DOHH2 (cell line): ENCODE data around the gene SLC25A5.
"Not testable (repeated sequence)": the region's sequence is repeated elsewhere in the genome, so short reads cannot be mapped to it uniquely, and the experiment has no call there.

ENCODE experiments used
- H3F3A ChIP-seq: fragments of 200-600 bp; sonication (generic), shearing (Covaris generic); 2 replicates; pipeline ENCODE4 v1.6.0; 2016; ENCODE audit warnings: antibody characterized with exemption, mild to moderate bottlenecking; ENCODE audit not compliant: control insufficient read depth, insufficient read depth
- H3K27ac ChIP-seq: fragments of 200-600 bp; sonication (generic); 2 replicates; pipeline ENCODE4 v1.5.1; 2014; ENCODE audit warnings: low read depth, mild to moderate bottlenecking, low read length, moderate library complexity
- H3K27me3 ChIP-seq: fragments of 200-600 bp; sonication (generic); 2 replicates; pipeline ENCODE4 v1.6.1; 2014; ENCODE audit warnings: mild to moderate bottlenecking, low read length, mixed read lengths; ENCODE audit not compliant: control insufficient read depth
- H3K36me3 ChIP-seq: fragments of 200-600 bp; sonication (generic); 2 replicates; pipeline ENCODE4 v1.6.1; 2014; ENCODE audit warnings: mild to moderate bottlenecking, low read length, moderate library complexity, mixed read lengths; ENCODE audit not compliant: control insufficient read depth
- H3K4me1 ChIP-seq: fragments of 200-600 bp; sonication (generic); 2 replicates; pipeline ENCODE4 v1.6.1; 2014; ENCODE audit warnings: mild to moderate bottlenecking, low read length, mixed read lengths; ENCODE audit not compliant: control insufficient read depth
- H3K4me2 ChIP-seq: fragments of 200-600 bp; sonication (generic); 2 replicates; pipeline ENCODE4 v1.6.0; 2014; ENCODE audit warnings: mild to moderate bottlenecking, low read length, moderate library complexity
- H3K4me3 ChIP-seq: fragments of 200-600 bp; sonication (generic); 2 replicates; pipeline ENCODE4 v1.5.1; 2014; ENCODE audit warnings: mild to moderate bottlenecking, low read length, mixed read lengths
- H3K79me2 ChIP-seq: fragments of 200-600 bp; sonication (generic); 2 replicates; pipeline ENCODE4 v1.6.1; 2014; ENCODE audit warnings: mild to moderate bottlenecking, low read length, mixed read lengths; ENCODE audit not compliant: control insufficient read depth
- H3K9me2 ChIP-seq: fragments of 200-600 bp; sonication (generic); replicated peaks from 2 replicates; pipeline ENCODE4 v1.6.1; 2014; ENCODE audit warnings: mild to moderate bottlenecking, low read length, mixed read lengths; ENCODE audit not compliant: control insufficient read depth
- H3K9me3 ChIP-seq: fragments of 200-600 bp; sonication (generic); 2 replicates; pipeline ENCODE4 v1.6.1; 2014; ENCODE audit warnings: antibody characterized with exemption, low read length, mixed read lengths; ENCODE audit not compliant: control insufficient read depth, insufficient read depth
- H4K20me1 ChIP-seq: fragments of 200-600 bp; sonication (generic); 2 replicates; pipeline ENCODE4 v1.6.0; 2014; ENCODE audit warnings: low read depth, mild to moderate bottlenecking, antibody characterized with exemption, low read length, moderate library complexity; ENCODE audit not compliant: control insufficient read depth, insufficient read depth
- CTCF ChIP-seq: fragments of 200-600 bp; sonication (generic); IDR thresholded peaks from one replicate; pipeline ENCODE4 v1.5.1; 2014; ENCODE audit warnings: antibody characterized with exemption, mild to moderate bottlenecking, low read depth, low read length; ENCODE audit not compliant: poor library complexity, severe bottlenecking
- EZH2phosphoT487 ChIP-seq: fragments of 200-600 bp; sonication (generic); IDR thresholded peaks from 2 replicates; pipeline ENCODE4 v1.6.1; 2017; ENCODE audit warnings: borderline replicate concordance, mild to moderate bottlenecking, antibody characterized with exemption, low read length, moderate library complexity, mixed read lengths

Gene SLC25A5

GRCh38 chrX:119489212-119490074, 21.2 kb downstream of the SLC25A5 start:
- H3K4me2 ChIP-seq, result no peak overlapping the region
- TF ChIP-seq CTCF (no peak), EZH2phosphoT487 (no peak)
- H3K4me1 ChIP-seq, result no peaks in the 10 kb centered on the region
- H3K9me2 ChIP-seq, result no peaks in the 10 kb centered on the region
- H4K20me1 ChIP-seq, result no peaks in the 10 kb centered on the region
- no peaks in the 10 kb centered on the region for H3K27me3 ChIP-seq
- no peaks in the 10 kb centered on the region for H3K79me2 ChIP-seq
- no peak overlapping the region for H3K27ac ChIP-seq
- no peaks in the 10 kb centered on the region for H3K9me3 ChIP-seq
- no peaks in the 10 kb centered on the region for H3K36me3 ChIP-seq
- no peak overlapping the region for H3K4me3 ChIP-seq
- no peaks in the 10 kb centered on the region for H3F3A ChIP-seq

- Histone ChIP-seq H4K20me1 (no peaks in the 10 kb centered on the region), H3K36me3 (no peaks in the 10 kb centered on the region), H3K27me3 (no peaks in the 10 kb centered on the region), H3K4me3 (no peak overlapping the region), H3K27ac (no peak overlapping the region), H3K9me3 (no peaks in the 10 kb centered on the region), H3K4me1 (peaks cover 6% of the 10 kb centered on the region), H3K4me2 (no peak overlapping the region), H3K79me2 (no peaks in the 10 kb centered on the region), H3F3A (no peaks in the 10 kb centered on the region), H3K9me2 (no peaks in the 10 kb centered on the region)
- TF ChIP-seq EZH2phosphoT487 (no peak), CTCF (no peak)
These were observed 24.2 kb downstream of the SLC25A5 start for GRCh38 chrX:119492463-119492862.

GRCh38 chrX:119493851-119494495, 25.7 kb downstream of the SLC25A5 start:
- H3K36me3 ChIP-seq, H3K9me2 ChIP-seq, H3F3A ChIP-seq, H3K27me3 ChIP-seq, H3K4me1 ChIP-seq, H3K9me3 ChIP-seq, H4K20me1 ChIP-seq, H3K27ac ChIP-seq, H3K4me2 ChIP-seq, H3K79me2 ChIP-seq, H3K4me3 ChIP-seq: not testable (repeated sequence)
